Neural crest cell (in vitro differentiated cells): ENCODE measurements around the gene WSB1. TPM values are rescaled to one million over a fixed set of nuclear protein-coding genes. Genes with fewer than 3 reads are reported as not detected.

Experiments used
- DNase-seq: peaks from one replicate; pipeline ENCODE4 v3.0.0; 2021; ENCODE audit warnings: low read depth, mixed read lengths, low spot score
- H3K27ac Mint-ChIP-seq: one replicate; pipeline ENCODE4 v1.8.0; 2021; ENCODE audit warnings: mild to moderate bottlenecking, mixed read lengths; ENCODE audit not compliant: unreplicated experiment
- H3K27me3 Mint-ChIP-seq: 2 replicates; pipeline ENCODE4 v1.8.0; 2021; ENCODE audit warnings: low read depth, mild to moderate bottlenecking, mixed read lengths
- H3K36me3 Mint-ChIP-seq: 2 replicates; pipeline ENCODE4 v1.8.0; 2021; ENCODE audit warnings: low read depth, mild to moderate bottlenecking, mixed read lengths
- H3K4me1 Mint-ChIP-seq: 2 replicates; pipeline ENCODE4 v1.8.0; 2021; ENCODE audit warnings: mixed read lengths
- H3K4me3 Mint-ChIP-seq: one replicate; pipeline ENCODE4 v1.8.0; 2021; ENCODE audit warnings: mild to moderate bottlenecking, mixed read lengths
- H3K9me3 Mint-ChIP-seq: 2 replicates; pipeline ENCODE4 v1.8.0; 2021; ENCODE audit warnings: mixed read lengths
- total RNA-seq: library from RNA; stranded (reverse); gene quantifications from 2 replicates; pipeline ENCODE4 v1.2.1, GENCODE V29; 2021
- TF ChIP-seq, protein P1 (sequence below): fragments of 200-600 bp; sonication (generic); conservative IDR thresholded peaks from 2 replicates; pipeline ENCODE4 v1.5.0; 2021; ENCODE audit warnings: antibody characterized with exemption, mild to moderate bottlenecking

WSB1 gene
- total RNA-seq, 1 donor from 2014 or later, result 237 TPM

DNA sequence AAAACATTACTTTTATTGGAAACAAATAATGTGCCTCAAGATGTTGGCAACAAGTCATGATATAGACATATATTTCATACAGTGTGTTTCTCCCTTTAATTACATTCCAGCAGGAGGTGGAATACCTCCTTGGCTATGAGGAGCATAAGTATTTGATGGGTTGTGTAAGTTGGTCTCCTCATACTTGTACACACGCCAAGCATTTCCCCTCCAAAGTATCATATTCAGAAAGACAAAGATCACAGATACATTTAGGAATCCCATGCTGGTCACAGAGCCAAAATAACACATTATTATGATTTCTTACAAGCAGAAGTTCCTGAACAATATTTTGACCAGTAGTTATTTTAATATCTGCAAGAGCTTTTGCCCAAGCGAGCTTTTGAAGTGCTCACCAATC is 57.8 kb downstream of the WSB1 start:
- Mint-ChIP-seq H3K4me1 (peaks cover 27% of the 10 kb centered on the region), H3K27ac (no peak overlapping the region), H3K27me3 (no peaks in the 10 kb centered on the region), H3K36me3 (no peaks in the 10 kb centered on the region), H3K9me3 (no peaks in the 10 kb centered on the region), H3K4me3 (peak overlapping the region; percentile 86)
- TF ChIP-seq, protein P1, sequence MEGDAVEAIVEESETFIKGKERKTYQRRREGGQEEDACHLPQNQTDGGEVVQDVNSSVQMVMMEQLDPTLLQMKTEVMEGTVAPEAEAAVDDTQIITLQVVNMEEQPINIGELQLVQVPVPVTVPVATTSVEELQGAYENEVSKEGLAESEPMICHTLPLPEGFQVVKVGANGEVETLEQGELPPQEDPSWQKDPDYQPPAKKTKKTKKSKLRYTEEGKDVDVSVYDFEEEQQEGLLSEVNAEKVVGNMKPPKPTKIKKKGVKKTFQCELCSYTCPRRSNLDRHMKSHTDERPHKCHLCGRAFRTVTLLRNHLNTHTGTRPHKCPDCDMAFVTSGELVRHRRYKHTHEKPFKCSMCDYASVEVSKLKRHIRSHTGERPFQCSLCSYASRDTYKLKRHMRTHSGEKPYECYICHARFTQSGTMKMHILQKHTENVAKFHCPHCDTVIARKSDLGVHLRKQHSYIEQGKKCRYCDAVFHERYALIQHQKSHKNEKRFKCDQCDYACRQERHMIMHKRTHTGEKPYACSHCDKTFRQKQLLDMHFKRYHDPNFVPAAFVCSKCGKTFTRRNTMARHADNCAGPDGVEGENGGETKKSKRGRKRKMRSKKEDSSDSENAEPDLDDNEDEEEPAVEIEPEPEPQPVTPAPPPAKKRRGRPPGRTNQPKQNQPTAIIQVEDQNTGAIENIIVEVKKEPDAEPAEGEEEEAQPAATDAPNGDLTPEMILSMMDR, result no peak
- DNase-seq, result no peak

DNA sequence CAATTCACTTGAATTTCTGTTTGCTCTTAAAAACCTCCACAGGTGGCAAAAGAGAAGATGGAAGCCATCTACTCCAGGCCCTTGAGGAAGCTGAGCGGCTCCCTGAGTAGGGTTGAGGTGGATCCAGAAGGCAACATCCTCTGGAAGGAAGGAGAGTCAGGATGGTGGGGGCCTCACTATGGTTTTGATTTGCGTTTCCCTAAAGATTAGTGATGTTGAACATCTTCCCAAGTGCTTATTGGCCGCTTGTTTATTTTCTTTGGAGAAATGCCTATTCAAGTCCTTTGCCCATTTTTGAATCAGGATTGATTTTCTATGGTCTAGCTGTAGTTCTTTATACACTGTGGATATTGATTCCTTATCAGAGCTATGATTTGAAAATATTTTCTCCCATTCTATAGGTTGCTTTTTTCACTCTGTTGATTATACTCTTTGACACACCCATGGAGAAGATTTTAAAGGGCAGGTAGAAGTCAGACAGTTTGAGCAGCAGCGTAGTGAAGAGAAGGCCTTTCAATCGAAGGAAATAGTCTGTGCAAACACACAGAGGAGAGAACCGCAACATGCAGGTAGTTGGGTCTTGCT is 58.6 kb downstream of the WSB1 start:
- Mint-ChIP-seq H3K27me3 (no peaks in the 10 kb centered on the region), H3K4me3 (peak overlapping the region; percentile 86), H3K36me3 (no peaks in the 10 kb centered on the region), H3K9me3 (no peaks in the 10 kb centered on the region), H3K4me1 (peaks cover 27% of the 10 kb centered on the region), H3K27ac (peak overlapping the region; percentile 58)
- TF ChIP-seq, protein P1, result no peak
- DNase-seq, result no peak

DNA sequence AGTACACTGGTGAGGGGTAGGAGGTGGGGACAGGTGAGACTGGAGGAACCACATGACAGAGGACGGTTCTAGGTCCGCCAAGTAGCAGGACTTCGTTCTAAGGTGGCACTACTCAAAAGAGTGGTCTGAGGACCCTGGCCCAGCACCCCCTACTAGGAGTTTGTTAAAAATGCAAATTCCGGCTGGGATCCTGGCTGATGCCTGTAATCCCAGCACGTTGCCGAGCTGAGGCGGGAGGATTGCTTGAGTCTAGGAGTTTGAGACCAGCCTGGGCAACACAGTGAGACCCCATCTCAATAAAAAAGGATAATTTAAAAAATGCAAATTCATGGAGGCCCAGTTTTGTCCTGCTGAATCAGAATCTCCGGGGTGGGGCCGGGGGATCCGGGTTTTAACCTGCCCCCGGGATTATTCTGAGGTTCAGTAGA is 59.1 kb downstream of the WSB1 start:
- Mint-ChIP-seq H3K27ac (peak overlapping the region; percentile 58), H3K4me1 (peaks cover 23% of the 10 kb centered on the region), H3K27me3 (no peaks in the 10 kb centered on the region), H3K9me3 (no peaks in the 10 kb centered on the region), H3K36me3 (no peaks in the 10 kb centered on the region), H3K4me3 (peak overlapping the region; percentile 86)
- DNase-seq, result no peak
- TF ChIP-seq, protein P1, result no peak

DNA sequence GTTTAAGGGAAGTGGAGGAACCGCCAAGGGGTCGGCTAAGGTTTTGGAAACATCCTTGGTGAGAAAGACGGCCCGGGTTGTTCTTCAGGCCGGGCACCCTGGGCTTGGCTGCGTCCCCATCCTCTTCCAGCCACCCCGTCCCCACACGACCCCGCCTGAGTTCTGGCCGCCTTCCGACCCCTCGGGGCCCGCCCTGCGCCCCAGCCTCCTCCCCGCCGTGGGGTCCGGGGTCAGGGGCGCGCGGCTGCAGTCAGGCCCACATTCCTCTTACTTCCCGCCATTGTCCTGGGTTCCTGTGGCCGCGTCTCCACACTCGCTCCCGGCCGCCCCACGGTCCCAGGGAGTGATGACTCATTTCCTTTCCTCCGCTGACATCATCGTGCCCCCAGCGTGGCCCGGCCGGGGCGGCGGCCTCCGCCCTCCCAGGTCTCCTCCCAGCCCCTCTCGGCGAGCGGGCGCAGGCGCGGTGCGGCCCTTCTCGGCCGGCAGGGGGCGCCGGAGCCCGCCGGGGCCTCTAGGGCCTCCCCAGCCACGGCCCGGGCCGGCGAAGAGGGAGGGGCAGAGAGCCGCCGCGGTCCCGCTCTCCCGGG is 59.6 kb downstream of the WSB1 start:
- H3K4me1 Mint-ChIP-seq, result peaks cover 18% of the 10 kb centered on the region
- DNase-seq, result peak; percentile 83
- TF ChIP-seq, protein P1, result peak; percentile 97
- H3K27me3 Mint-ChIP-seq, result no peaks in the 10 kb centered on the region
- H3K4me3 Mint-ChIP-seq, result peak overlapping the region; percentile 86
- no peaks in the 10 kb centered on the region for H3K9me3 Mint-ChIP-seq
- H3K27ac Mint-ChIP-seq, result peak overlapping the region; percentile 58
- H3K36me3 Mint-ChIP-seq, result no peaks in the 10 kb centered on the region

DNA sequence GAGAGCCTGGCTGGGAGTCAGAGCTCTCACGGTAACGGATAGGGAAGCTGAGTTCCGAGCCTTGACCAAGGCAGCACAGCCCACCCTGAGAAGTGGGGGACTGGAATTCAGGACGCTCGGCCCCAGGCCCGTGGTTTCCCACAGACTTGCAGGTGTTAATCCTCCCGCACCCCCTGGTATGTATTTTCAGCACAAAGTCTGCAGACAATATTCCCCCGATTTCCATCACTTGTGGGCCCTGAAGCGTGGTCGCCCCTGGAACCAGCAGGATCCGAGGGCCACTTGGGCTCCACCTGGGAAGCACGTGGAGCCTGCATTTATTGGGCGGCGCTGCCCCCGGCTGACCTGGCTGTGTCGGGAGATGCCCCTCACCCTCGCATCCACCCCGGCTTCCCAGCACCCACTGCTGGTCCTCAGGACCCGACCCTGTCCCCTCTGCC is 60.2 kb downstream of the WSB1 start:
- Mint-ChIP-seq H3K27me3 (no peaks in the 10 kb centered on the region), H3K4me3 (peak overlapping the region; percentile 81), H3K9me3 (no peaks in the 10 kb centered on the region), H3K27ac (no peak overlapping the region), H3K36me3 (no peaks in the 10 kb centered on the region), H3K4me1 (peaks cover 16% of the 10 kb centered on the region)
- no peak for DNase-seq
- TF ChIP-seq, protein P1, result no peak
